HG03095 (cell line): Measurements from ENCODE around the gene RTP3.
"Not testable (repeated sequence)": the region's sequence is repeated elsewhere in the genome, so short reads cannot be mapped to it uniquely, and the experiment has no call there.

Experiments
- ATAC-seq: cut with Tn5 transposase; IDR thresholded peaks from one replicate; pipeline ENCODE4 v1.9.1; 2021; ENCODE audit warnings: moderate library complexity; ENCODE audit not compliant: unreplicated experiment

Gene RTP3

DNA sequence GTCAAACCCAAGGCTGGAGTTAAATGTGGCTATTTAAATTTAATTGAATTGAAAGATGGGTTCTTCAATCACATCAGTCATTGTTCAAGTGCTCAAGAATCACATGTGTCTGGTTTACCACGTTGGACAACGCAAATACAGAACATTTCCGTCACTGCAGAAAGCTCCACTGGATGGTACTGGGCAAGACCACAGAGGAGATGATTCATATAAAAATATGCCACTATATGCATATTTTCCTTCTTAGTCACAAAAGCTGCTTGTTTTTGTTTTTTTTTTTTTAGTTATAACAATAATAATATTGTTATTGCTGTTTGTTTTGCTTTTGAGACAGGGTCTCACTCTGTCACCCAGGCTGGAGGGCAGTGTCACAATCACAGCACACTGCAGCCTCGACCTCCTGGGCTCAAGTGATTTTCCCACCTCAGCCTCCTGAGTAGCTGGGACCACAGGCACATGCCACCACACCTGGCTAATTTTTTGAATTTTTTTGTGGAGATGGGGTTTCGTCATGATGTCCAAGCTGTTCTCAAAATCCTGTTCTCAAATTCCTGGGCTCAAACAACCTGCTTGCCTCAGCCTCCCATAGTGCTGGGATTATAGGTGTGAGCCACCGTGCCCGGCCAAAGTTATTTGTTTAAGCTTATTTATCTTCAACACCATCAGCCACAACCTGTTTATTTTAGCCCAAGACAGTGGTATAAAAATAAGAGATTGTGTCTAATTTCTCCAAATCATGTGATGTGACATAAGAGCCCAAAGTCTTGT lies 19.4 kb downstream of the RTP3 start:
- ATAC-seq: no peak

DNA sequence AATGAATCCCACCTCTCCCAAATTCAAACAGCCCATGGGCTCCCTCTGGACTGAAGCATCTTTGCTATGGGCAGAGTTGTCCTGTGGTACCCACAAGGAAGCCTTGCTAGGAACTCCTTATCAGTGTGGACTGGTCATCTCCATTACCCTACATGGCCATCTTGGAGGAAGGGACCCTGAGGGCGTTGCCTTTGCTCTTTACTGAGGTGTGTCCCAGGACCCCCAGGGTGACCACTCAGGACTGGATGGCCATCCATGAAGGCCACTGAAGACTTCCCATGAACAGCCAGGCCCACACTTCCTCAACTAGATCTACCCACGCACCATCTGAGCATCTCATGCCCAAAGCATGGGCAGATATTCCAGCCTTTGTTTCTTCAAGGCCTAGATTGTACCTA lies 20.0 kb downstream of the RTP3 start:
- no peak for ATAC-seq

GRCh38 chr3:46519952-46520351 lies 22.2 kb downstream of the RTP3 start:
- no peak for ATAC-seq

DNA sequence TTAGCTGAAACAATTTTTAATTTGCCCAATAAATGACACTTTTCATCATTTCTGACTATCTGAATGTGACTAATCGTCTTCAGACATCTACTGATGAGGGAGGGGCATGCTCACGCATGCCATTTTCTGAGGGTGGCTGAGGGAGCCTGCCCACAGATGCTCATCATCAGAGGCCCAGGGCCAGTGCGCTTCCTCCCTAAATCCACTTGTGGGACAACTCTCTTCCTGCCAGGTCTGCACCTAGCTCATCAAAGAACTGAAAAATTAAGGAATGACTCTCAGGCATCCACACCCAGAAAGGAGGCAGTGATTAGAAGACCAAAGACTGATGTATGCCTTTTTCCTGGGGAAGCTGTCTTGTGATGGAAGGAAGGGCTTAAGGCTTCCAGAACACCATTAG lies 22.8 kb downstream of the RTP3 start:
- no peak for ATAC-seq

DNA sequence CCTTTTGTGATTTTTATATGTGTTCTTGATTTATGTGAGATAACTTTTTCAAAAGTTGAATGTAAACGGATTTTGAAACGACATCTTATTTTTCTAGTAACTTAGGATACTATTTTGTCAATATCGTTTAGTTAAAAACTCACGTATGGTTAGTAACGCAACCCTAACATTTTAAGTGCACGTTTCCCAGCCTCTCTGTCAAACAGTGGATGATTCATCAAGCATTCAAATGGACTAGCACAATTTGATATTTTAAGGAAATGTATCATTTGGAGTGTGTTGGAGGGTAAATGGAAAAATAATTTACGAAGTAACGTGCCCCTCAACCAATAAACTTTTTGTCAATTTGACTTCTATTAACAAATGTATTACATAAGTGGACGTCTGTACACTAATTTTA lies 23.3 kb downstream of the RTP3 start:
- no peak for ATAC-seq

DNA sequence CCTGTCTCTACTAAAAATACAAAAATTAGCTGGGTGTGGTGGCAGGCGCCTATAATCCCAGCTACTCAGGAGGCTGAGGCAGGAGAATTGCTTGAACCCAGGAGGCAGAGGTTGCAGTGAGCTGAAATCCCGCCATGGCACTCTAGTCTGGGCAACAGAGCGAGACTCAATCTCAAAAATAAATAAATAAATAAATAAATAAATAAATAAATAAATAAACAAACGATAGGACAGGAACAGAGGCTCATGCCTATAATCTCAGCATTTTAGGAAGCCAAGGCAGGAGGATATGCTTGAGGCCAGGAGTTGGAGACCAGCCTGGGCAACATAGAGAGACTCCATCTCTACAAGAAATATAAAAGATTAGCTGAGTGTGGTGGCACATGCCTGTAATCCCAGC lies 24.4 kb downstream of the RTP3 start:
- ATAC-seq: not testable (repeated sequence)

GRCh38 chr3:46523556-46523955 lies 25.8 kb downstream of the RTP3 start:
- no peak for ATAC-seq

GRCh38 chr3:46524008-46524407 lies 26.2 kb downstream of the RTP3 start:
- ATAC-seq: no peak

GRCh38 chr3:46524832-46525231 lies 27.1 kb downstream of the RTP3 start:
- ATAC-seq: no peak

GRCh38 chr3:46527239-46527638 lies 29.5 kb downstream of the RTP3 start:
- no peak for ATAC-seq

- ATAC-seq: no peak
Measured at GRCh38 chr3:46533091-46533490, 35.3 kb downstream of the RTP3 start.

GRCh38 chr3:46535746-46536145 lies 38.0 kb downstream of the RTP3 start:
- ATAC-seq: no peak

GRCh38 chr3:46536758-46537157 lies 39.0 kb downstream of the RTP3 start:
- ATAC-seq: no peak

DNA sequence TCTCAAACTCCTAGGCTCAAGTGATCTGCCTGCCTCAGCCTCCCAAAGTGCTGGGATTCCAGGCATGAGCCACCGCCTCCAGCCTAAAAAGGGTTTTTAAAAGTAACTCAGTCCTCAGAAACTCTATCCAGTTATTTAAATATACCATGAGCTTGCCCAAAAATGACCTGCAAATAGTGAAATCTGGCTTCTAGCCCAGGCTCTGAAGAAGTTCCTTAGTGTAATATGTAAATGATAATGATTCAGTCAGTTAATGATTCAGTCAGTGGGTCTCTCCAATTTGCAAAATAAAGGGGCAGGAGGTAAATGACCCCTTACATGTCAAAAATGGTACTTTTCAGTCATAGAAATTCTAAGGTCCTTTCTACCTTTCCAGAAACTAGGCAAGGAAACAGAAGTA lies 39.5 kb downstream of the RTP3 start:
- no peak for ATAC-seq

DNA sequence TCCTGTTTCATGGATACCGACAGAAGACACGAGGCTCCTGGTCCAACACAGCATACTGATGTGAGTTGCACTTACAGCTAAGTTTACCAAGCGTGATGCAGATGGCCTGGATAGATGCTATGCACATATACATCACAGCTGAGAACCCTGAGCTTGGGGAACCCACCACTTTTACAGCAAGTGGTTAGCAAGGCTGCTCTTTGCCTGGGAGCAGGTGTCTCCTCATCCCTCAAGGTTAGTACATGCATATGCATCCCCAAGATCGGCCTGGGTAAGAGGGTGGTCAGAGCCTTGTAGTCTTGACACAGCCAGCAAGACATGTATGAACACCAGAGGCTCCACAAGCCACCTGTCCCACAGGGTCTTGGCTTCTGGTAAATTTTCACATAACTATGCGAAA lies 40.0 kb downstream of the RTP3 start:
- ATAC-seq: no peak

DNA sequence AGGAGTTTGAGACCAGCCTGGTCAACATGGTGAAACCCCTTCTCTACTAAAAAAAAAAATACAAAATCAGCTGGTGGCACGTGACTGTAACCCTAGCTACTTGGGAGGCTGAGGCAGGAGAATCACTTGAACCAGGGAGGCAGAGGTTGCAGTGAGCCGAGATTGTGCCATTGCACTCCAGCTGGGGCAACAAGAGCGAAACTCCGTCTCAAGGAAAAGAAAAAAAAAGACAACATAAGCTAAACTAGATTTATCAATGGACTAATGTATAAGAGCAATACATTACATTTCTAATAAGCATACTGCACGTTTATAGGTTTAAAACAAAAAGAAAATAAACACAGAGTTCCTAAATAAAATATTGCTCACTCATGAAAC lies 40.6 kb downstream of the RTP3 start:
- ATAC-seq: not testable (repeated sequence)

DNA sequence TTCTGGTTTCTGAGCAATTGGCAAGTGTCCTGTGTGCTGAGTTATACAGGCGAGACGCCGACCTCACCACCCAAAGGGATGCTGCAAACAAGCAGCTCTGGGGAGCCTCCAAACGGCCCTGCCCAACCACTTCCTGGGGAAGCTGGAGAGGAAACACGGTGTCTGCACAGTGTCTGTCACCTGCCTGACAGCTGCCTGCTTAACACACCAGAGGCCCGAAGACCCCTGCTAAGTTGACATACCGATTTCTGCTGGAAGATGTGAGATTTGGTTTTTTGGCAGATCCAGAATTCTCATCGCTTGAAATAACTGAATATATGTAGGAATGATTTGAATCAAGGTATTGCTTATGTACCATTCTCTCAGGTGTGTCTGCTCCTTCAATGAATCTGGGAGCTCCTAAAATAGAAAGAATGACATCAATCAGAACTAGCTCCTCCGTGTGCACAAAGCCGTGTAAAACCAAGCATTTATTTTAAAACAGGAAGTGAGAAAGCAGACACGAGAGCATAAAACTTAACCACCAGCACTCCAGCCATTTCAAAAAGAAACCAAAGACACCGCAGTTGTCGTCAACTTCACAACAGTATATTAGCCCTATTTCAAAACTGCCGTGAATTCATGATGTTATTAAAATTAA lies 41.1 kb downstream of the RTP3 start:
- peak; percentile 78 for ATAC-seq

DNA sequence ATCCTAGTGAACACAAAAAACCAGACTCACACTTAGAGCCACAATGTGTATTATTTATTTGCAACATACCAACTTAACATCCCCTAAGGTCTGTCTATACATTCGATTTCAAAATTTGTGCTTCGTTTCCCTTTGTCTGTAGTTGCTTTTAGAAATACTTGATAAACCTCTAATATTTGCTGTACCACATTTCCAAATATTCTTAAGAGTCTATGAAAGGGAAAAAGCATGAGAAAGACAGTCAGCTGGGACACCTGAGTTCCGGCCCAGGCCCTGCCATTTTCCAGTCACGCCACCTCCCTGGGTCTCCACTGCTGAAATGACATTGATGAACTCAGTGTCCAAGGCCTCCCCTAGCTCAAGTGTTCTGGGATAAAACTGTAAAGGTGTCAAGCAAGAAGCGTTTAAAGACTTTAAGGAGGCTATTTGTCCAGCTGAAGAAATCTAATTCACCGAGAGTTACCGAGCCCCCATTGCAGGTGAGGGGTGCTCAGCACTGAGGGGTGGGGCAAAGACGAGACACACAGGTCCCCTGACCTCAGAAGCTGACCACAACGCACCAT lies 41.7 kb downstream of the RTP3 start:
- no peak for ATAC-seq

GRCh38 chr3:46540550-46540949 lies 42.8 kb downstream of the RTP3 start:
- no peak for ATAC-seq

DNA sequence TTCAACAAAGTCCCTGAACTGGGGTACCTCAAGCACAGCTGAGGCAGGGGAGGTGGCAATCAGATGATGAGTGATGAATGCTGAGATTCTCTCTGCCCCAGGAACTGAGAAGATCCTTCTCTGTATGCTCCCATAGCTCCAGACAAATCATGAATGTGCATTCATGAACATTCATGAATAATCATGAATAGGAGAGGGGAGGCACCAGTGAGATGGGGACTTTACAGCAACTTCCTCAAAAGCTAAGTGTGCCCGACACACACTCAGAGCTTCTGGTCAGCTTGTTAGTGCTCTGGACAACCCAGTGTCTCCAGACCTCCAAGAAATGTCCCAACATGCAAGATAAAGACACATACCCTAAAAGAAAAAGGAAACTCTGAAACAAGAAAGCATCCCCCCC lies 44.1 kb downstream of the RTP3 start:
- ATAC-seq: no peak

DNA sequence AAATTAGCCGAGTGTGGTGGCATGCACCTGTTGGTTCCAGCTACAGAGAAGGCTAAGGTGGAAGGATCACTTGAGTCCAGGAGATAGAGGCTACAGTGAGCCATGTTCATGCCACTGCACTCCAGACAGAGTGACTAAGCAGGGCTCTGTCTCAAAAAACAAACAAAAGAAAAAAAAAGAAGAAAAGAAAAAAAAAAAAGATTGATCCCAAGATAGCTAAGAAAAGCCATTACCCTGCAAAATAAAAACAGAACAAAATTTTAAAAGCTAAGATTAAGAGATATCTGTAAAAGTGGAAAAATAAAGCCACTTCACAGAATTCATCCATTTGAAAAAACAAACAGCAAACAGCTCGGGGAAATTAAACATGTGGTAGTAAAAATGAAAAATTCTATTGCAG lies 44.6 kb downstream of the RTP3 start:
- no peak for ATAC-seq

GRCh38 chr3:46542801-46543201 lies 45.0 kb downstream of the RTP3 start:
- ATAC-seq: no peak
